Pancreas (tissue), 10 donors: ENCODE data around the gene SLC25A17. TPM values are rescaled to one million over a fixed set of nuclear protein-coding genes. Genes with fewer than 3 reads are reported as not detected.
"Not testable (repeated sequence)": the region's sequence is repeated elsewhere in the genome, so short reads cannot be mapped to it uniquely, and the experiment has no call there.

Experiments used
- ATAC-seq, 4 donors: fragments of 200-7000 bp; cut with Tn5 transposase; one replicate each; pipeline versions ENCODE4 v1.8.0 to v1.9.1; 2020; ENCODE audit warnings: mild to moderate bottlenecking in 4 of 4, moderate library complexity in 4 of 4
- DNase-seq, 6 donors: peaks; one replicate each; pipeline ENCODE4 v3.0.0-alpha.2; 2020
- FAIRE-seq: peaks from 2 replicates; lab custom pipeline; 2012; peaks lifted over from hg19 to GRCh38; lab: Jason Lieb, UNC
- H3K27ac ChIP-seq, 4 donors: fragments of 200-600 bp; sonication (generic); 1 replicate in 3 of 4; 2 replicates in 1 of 4; pipeline versions ENCODE4 v1.5.0 to v1.8.0; 2020
- H3K27me3 ChIP-seq, 4 donors: fragments of 200-600 bp; one replicate each; pipeline ENCODE4 v1.8.0; 2021
- H3K36me3 ChIP-seq, 3 donors: fragments of 200-600 bp; sonication (generic) in 1 of 3; one replicate each; pipeline versions ENCODE4 v1.5.0 to v1.8.0; 2020 to 2021
- H3K4me1 ChIP-seq, 3 donors: fragments of 200-600 bp; one replicate each; pipeline ENCODE4 v1.8.0; 2021
- H3K4me3 ChIP-seq, 4 donors: fragments of 200-600 bp; sonication (generic) in 2 of 4; one replicate each; pipeline versions ENCODE4 v1.5.0 to v1.8.0; 2020 to 2021
- H3K9me3 ChIP-seq, 4 donors: fragments of 200-600 bp; one replicate each; pipeline ENCODE4 v1.8.0; 2021
- WGBS, 2 donors: extraction: QIAGEN DNeasy Blood & Tissue Kit; methylation state at CpG; one replicate each; pipeline ENCODE4 v1.1.7; 2013; 5-methylcytosine and 5-hydroxymethylcytosine counted together
- intact Hi-C, 3 donors: fragments of 100-400 bp; cut with DNase I; formaldehyde crosslinking; loops; one replicate each; pipeline versions ENCODE4 v1.11.1 to v1.14.2; 2022
- polyA plus RNA-seq, 2 donors: library from polyadenylated mRNA; stranded (reverse); fragments of 200-250 nt; gene quantifications; one replicate each; pipeline ENCODE4 v1.2.3, GENCODE V29; 2013
- total RNA-seq, 6 donors: library from RNA; stranded (reverse); fragmentation: NEBNext Ultra II Directional in 4 of 6; extraction: Animal tissue kit (Norgen Biotek cat#: 25700) in 4 of 6; gene quantifications; one replicate each; pipeline versions ENCODE4 v1.2.1 to v1.2.4, GENCODE V29; 2021 to 2023
- TF ChIP-seq, protein P1 (sequence below), 4 donors: fragments of 200-600 bp; sonication (generic) in 3 of 4; IDR thresholded peaks; one replicate each; pipeline versions ENCODE4 v1.5.0 to v1.8.0; 2021; ENCODE audit warnings: antibody characterized with exemption in 4 of 4
- donor health status: healthy with polysubstance abuse.
- donor health status: DM: no; HTN: no; CAD: no; lungs with moderate emphysema.
- donor health status: DM: no; HTN: no; CAD: no.
- donor health status: control.
- donor health status: control.
- donor health status: Bipolar disorder and iron deficiency.
- donor health status: DM: yes; HTN: yes; CAD: no.
- donor health status: DM: no; HTN: no; CAD: no.
- donor health status: DM: no; HTN: no; CAD: no.
- donor health status: DM: yes; HTN: yes; CAD: no.

Gene SLC25A17, protein sequence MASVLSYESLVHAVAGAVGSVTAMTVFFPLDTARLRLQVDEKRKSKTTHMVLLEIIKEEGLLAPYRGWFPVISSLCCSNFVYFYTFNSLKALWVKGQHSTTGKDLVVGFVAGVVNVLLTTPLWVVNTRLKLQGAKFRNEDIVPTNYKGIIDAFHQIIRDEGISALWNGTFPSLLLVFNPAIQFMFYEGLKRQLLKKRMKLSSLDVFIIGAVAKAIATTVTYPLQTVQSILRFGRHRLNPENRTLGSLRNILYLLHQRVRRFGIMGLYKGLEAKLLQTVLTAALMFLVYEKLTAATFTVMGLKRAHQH
- total RNA-seq (1 to 10 TPM; 5.8 to 9.6 (median 8.5) TPM), polyA plus RNA-seq (10 to 100 TPM in 1 of 2 donors, 1 to 10 TPM in 1; 7.3 to 15.6 TPM)

DNA sequence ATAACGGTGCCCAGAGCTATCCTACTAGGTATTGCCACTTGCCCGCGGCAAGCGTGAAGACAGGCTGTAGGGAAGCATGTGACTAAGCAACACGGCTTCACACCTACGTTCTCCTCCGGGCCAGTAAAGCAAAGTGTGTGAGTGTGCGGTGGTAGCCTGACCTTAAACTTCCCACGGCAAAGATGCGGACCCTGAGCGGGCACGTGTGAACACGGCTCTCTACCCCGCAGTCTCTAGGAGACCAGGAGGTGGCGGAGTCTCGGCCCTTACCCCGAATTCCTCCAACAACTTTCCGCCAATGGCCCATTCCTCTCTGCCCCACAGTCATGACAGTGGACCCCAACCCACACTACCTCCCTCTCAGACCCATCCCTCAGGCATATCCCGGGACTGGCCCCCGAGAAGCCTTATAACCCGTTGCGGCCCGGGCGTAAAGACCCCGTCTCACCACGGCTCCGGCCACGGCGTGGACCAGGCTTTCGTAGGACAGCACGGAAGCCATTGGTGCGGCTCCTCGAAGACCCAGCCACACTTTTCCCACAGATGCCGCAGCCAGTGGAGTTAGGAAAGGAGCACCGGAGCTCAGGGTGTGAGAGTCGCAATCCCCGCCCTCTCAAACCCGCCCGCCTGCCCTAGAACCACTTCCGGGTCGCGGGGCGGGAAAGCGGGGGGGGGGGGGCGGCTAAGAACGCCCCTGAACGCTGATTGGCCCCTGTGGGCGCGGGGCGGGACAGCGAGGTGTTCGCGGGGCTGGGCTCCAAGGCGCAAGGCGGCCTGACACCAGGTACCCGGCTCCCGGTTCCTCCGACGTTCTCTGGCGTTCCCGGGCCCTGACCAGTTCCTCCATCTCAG is at the start of gene SLC25A17:
Gene SLC25A17 (minus strand): TSS at position 600 of the 852 bp plus-strand sequence. CDS start 98 bp downstream, at position 502.
- peak within 1 kb of the TSS in 3 of 4 donors; percentile 19 to 54 (median 49) for H3K27ac ChIP-seq
- H3K36me3 ChIP-seq = no peaks in the 10 kb centered on the region
- peak within 1 kb of the TSS; percentile 85 to 99 (median 93) for H3K4me3 ChIP-seq
- no peaks in the 10 kb centered on the region for H3K9me3 ChIP-seq
- TF ChIP-seq, protein P1, sequence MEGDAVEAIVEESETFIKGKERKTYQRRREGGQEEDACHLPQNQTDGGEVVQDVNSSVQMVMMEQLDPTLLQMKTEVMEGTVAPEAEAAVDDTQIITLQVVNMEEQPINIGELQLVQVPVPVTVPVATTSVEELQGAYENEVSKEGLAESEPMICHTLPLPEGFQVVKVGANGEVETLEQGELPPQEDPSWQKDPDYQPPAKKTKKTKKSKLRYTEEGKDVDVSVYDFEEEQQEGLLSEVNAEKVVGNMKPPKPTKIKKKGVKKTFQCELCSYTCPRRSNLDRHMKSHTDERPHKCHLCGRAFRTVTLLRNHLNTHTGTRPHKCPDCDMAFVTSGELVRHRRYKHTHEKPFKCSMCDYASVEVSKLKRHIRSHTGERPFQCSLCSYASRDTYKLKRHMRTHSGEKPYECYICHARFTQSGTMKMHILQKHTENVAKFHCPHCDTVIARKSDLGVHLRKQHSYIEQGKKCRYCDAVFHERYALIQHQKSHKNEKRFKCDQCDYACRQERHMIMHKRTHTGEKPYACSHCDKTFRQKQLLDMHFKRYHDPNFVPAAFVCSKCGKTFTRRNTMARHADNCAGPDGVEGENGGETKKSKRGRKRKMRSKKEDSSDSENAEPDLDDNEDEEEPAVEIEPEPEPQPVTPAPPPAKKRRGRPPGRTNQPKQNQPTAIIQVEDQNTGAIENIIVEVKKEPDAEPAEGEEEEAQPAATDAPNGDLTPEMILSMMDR (IDR thresholded peaks at IDR 0.05) = peak in 1 of 4 donors; percentile 16
- intact Hi-C loops = no loop called here
- peak; percentile 87 to 96 (median 90) for DNase-seq
- peak; percentile 97 to 99 (median 98) for ATAC-seq
- FAIRE-seq = no peak
- peaks cover 0 to 10% (median 6%) of the 10 kb centered on the region in 3 donors for H3K4me1 ChIP-seq
- H3K27me3 ChIP-seq = no peaks in the 10 kb centered on the region
- 0 to 1% methylated on average over 49 to 61 of the region's 61 CpGs for WGBS, 2 donors

GRCh38 chr22:40868379-40868778 is 49.2 kb upstream of the SLC25A17 start:
- WGBS, 2 donors = 89 to 90% methylated on average over 6 of the region's 6 CpGs
- DNase-seq, H3K27ac ChIP-seq, ATAC-seq, H3K4me3 ChIP-seq, H3K27me3 ChIP-seq, H3K9me3 ChIP-seq, H3K36me3 ChIP-seq, intact Hi-C loops, H3K4me1 ChIP-seq, FAIRE-seq: not testable (repeated sequence)

GRCh38 chr22:40867109-40867508 is 48.0 kb upstream of the SLC25A17 start:
- intact Hi-C loops = no loop called here
- WGBS, 2 donors = 37 to 42% methylated on average over 2 of the region's 2 CpGs
- DNase-seq (no peak), ATAC-seq (no peak), FAIRE-seq (no peak)
- TF ChIP-seq, protein P1 (IDR thresholded peaks at IDR 0.05) = no peak
- no peak overlapping the region for H3K27ac ChIP-seq
- H3K4me1 ChIP-seq = no peaks in the 10 kb centered on the region
- H3K27me3 ChIP-seq = no peaks in the 10 kb centered on the region
- no peak overlapping the region for H3K4me3 ChIP-seq
- no peaks in the 10 kb centered on the region for H3K9me3 ChIP-seq
- no peaks in the 10 kb centered on the region for H3K36me3 ChIP-seq

DNA sequence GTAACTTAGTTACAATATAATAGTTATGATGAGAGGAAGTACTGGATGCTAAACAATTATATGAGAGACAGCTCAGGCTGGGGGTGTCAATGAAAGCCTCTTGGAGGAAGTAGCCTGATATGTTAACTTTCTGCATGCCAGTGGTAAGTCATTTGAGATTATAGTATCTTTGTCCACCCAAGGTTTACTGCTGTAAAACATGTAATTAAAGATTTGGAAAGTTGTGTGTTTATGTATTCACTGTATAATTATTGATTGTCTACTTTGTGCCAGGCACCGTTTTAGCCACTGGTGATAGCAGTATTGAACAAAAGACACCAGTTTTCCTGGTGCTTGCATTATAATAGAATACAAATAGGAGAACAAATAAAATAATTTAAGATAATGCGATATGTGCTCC is 43.4 kb upstream of the SLC25A17 start:
- Histone ChIP-seq H3K27me3 (no peaks in the 10 kb centered on the region), H3K27ac (no peak overlapping the region), H3K36me3 (no peaks in the 10 kb centered on the region), H3K4me3 (no peak overlapping the region), H3K9me3 (no peaks in the 10 kb centered on the region), H3K4me1 (peaks cover 0 to 13% (median 11%) of the 10 kb centered on the region in 3 donors)
- WGBS, 2 donors = 38 to 39% methylated on average over 2 of the region's 2 CpGs
- DNase-seq = no peak
- intact Hi-C loops = no loop called here
- FAIRE-seq = no peak
- TF ChIP-seq, protein P1 (IDR thresholded peaks at IDR 0.05) = no peak
- ATAC-seq = no peak

- H3K4me1 ChIP-seq = peaks cover 0 to 13% (median 11%) of the 10 kb centered on the region in 3 donors
- H3K27me3 ChIP-seq = no peaks in the 10 kb centered on the region
- DNase-seq (no peak), FAIRE-seq (no peak), ATAC-seq (no peak)
- no peaks in the 10 kb centered on the region for H3K36me3 ChIP-seq
- no peak within 1 kb of the TSS for H3K27ac ChIP-seq
- intact Hi-C loops = no loop called here
- TF ChIP-seq, protein P1 (IDR thresholded peaks at IDR 0.05) = no peak
- no peaks in the 10 kb centered on the region for H3K9me3 ChIP-seq
- WGBS, 2 donors = 87 to 90% methylated on average over 3 of the region's 3 CpGs
- no peak within 1 kb of the TSS for H3K4me3 ChIP-seq
These were observed 42.9 kb upstream of the SLC25A17 start, which contains the start of gene DNAJB7 for GRCh38 chr22:40862013-40862412. TSS of gene DNAJB7 (minus strand) at chr22:40862113. CDS start at chr22:40861994, 119 bp downstream.
